ENCODE measurements around the gene RAB36.
A peak's percentile ranks its signal among the peaks of the same experiment; 100 is the strongest.

Gene RAB36

DNA sequence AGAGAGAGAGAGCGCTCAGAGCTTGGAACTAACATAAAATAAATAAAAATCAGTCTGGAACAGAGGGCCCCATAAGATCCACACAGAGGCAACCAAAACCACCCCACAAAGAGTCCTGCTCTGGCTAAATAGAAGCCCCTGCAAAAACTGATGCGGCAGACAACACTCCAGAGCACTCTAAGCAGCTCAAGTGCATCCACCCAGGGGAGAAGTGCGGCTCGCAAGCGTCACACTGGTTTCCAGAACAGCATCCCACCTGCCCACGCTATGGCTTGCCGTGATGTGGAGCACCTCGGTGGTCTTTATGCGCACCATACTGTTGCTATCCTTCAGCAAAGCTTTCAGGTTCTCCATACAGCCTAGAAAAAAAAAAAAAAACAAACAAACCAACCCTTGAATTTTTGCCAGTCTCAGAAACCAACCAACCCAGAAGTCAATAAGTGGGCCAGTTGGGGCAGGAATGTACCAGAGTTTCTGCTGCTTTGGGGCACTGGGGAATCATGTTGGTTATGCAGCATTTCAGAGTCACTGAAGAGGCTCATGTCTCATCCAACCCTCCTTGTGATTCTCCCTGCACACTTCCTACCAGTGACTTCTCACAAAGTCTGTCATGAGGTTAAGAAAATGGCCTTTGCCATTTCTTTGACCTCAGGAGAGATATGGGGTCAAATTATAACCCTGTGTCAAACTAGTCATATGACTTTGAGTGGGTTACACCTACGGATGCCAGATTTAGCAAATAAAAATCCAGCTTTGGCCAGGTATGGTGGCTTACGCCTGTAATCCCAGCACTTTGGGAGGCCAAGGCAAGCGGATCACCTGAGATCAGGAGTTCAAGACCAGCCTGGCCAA lies 6.5 kb upstream of the RAB36 start:
- peak in 3 of 4 experiments; percentile 31 to 60 (median 40) for DNase-seq

DNA sequence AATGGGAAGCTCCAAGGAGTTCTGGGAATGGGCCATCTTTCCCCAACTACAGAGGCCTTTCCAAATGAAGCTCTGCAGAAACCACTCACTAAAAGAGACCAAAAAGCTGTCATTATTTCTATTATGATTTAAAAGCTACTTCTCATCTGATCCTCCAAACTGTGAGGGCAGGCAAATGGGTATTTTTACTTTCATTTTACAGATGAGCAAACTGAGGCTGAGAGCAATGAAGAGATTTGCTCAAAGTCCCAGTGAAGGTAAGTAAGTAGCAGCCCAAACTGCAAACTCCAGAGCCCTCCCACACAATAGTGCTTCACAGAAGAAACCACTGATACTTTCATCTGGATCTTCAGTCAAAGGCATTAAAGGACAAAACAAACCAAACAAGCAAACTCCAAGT lies 4.9 kb upstream of the RAB36 start:
- no peak for DNase-seq

DNA sequence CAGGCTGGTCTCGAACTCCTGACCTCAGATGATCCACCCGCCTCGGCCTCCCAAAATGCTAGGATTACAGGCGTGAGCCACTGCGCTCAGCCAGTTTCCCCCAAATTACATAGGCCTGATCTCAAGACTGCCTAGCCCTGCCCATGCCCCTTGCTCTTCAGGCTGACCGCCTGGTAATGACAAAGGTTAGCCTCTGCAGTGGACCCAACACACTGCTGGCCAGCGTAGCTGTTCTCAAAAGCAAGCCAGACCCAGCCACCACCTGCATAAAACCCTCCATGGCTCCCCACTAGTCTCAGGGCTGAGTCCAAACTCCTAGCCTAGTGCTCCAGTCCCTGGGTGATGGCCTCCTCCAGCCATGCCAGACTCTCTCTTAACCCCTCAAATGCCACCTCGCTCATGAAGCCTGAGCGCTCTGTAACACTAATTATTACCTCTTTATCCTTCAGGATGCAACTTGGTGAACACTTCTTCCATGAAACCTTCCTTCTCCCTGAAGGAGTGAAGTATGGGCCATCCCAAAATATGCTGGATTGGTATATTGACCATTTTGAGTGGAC lies 2.7 kb upstream of the RAB36 start:
- no peak for DNase-seq

- DNase-seq = no peak
These were observed 2.2 kb upstream of the RAB36 start for GRCh38 chr22:23143119-23143518.

GRCh38 chr22:23144432-23144831 lies 845 bp upstream of the RAB36 start:
- DNase-seq = no peak

GRCh38 chr22:23145878-23146470 lies 697 bp downstream of the RAB36 start:
- DNase-seq = no peak

DNA sequence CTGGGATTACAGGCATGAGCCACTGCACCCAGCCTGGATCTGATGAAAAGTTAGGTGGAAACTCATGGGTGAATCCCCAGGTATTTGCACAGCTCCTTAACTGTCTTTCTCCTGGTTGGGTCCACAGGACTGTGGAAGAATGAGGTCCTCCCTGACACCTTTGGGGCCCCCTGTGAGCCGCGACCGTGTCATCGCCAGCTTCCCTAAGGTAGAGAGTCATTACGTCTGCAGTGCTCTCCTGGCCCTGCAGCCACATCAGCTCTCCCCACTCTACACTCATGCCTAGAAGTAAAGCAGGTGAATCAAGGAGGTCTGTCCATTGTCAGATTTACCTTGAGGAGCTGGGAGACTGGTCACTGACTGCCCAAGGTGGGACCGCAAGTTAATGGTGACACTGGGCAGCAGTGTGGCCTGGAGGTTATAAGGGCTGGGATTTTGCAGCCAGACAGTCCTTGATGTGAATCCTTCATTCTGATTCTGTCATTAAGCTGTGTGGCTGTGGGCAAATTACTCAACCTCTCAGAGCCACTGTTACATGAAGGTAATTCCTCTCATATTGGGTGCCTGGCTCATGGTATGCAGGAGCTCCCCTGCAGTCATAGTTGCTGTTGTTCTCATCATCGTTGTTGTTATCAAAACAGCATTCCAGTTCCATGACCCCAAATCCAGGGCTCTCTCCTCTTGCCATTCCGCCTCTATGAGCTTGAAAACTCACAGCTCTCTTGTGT lies 1.4 kb downstream of the RAB36 start:
- no peak for DNase-seq

DNA sequence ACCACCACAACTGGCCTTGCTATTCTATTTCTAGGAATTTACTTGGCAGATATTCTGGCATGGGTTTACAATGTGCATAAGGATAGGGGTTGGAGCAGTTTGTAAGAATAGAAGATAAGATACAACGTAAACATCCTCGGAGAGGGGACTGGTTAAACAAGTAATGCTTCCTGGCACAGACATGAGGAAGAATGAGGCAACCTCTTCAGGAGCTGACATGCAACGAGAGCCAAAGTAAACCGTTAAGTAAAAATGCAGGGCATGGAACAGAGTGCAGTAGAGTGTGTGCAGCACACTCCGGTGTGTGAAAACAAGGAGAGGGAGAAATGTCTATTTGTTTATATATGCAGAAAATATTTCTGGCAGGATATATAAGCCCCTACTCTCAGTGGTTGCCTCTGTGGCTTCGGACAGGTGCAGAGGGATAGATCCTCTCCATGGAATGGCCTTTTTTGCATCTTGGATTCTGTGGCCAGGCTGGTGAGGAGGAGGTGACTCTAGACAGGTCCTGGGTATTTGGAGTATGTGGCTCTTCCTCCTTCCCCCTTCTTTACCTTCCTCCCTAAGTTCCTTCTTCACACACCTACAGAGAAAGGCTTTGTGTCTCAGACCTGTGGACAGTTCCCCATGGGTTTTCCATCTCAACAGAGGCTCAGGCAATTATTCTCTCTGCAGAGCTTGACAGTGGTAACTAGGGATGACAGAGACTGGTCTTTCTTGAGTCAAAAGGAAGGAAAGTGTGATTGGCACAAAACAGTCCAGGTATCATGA lies 2.5 kb downstream of the RAB36 start:
- DNase-seq = peak in 1 of 4 experiments; percentile 8

DNA sequence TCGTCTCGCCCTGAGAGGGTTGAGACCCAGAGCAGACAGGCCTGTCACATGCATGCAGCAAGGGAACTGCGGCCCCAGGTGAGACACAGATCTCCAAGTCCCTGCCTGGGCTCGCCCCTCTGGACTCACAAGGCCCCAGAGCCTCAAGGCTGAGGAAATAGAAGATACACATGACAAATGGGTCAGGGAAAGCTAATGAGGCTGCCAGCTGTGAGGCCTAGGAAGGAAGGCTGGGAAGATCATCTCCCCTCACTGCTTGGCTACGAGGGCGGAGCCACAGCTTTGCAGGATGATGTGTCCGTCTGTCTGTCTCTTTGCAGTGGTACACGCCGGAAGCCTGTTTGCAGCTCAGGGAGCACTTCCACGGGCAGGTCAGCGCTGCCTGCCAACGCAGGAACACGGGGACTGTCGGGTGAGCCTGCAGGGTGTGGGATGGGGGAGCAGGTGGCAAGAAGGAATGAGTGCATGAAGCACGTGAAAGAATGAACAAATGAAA lies 4.5 kb downstream of the RAB36 start:
- DNase-seq = no peak

DNA sequence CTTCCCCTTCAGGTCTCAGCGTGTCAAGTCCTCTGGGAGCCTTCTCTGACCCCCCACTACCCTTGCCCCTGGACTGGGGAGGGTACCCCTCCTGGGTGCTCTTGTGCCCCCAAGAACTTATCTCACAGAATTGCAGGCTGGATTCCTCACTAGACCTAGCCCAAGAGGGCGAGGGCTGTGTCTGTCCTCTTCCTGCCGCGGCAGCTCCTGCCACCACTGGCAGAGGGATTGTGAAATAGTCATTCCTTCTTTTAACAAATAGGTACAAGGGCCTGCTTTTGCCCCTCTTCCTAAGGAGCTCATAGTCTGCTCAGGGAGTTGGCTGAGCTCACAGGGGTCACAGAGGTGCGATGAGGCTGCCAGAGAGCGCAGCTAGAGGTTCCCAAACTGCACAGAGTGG lies 5.5 kb downstream of the RAB36 start:
- no peak for DNase-seq

DNA sequence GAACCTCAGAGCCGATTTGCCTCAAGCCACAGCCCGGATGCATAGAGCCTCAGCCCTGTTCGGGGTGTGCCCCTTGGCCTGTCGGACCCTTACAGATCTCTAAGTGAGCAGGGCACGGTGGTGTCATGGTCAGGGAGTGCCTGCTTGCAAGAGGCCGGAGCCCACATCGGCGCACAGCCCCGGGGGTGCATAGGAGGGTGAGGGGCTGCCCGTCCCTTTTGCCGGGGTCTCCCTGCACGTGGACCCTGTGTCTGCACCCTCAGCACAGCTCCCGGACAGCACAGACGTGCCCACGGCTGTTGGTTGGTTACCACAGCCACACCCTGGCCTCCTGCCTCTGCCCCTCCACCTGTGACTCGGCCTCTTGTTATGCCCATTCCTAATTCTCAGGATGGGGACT lies 6.5 kb downstream of the RAB36 start:
- no peak for DNase-seq

- DNase-seq = peak; percentile 47 to 83 (median 74)
These were observed 7.2 kb downstream of the RAB36 start for GRCh38 chr22:23152238-23153114.

DNA sequence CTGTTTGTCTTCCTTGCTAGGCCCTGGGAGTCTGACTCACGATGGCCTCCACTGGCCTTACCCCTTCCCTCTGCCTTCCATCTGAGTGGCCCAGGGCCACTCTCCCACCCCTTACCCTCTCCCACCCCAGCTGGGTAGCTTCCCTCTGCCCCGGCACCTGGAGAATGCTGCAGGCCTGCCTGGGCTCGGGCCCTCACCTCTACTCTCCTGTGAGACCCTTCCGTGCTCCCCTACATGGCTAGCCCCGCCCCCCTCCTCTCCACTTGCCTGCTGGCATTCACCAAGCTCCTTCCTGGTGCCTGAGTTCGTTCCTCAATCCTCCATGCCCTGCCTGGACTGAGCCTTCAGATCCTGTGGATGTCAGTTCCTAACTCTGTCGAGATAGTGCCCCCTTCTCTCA lies 8.7 kb downstream of the RAB36 start:
- DNase-seq = no peak

GRCh38 chr22:23154461-23154860 lies 9.2 kb downstream of the RAB36 start:
- DNase-seq = no peak

GRCh38 chr22:23155143-23155542 lies 9.9 kb downstream of the RAB36 start:
- DNase-seq = no peak

- no peak for DNase-seq
These were observed 10.6 kb downstream of the RAB36 start for GRCh38 chr22:23155831-23156230.

GRCh38 chr22:23156286-23156685 lies 11.0 kb downstream of the RAB36 start:
- DNase-seq = no peak

DNA sequence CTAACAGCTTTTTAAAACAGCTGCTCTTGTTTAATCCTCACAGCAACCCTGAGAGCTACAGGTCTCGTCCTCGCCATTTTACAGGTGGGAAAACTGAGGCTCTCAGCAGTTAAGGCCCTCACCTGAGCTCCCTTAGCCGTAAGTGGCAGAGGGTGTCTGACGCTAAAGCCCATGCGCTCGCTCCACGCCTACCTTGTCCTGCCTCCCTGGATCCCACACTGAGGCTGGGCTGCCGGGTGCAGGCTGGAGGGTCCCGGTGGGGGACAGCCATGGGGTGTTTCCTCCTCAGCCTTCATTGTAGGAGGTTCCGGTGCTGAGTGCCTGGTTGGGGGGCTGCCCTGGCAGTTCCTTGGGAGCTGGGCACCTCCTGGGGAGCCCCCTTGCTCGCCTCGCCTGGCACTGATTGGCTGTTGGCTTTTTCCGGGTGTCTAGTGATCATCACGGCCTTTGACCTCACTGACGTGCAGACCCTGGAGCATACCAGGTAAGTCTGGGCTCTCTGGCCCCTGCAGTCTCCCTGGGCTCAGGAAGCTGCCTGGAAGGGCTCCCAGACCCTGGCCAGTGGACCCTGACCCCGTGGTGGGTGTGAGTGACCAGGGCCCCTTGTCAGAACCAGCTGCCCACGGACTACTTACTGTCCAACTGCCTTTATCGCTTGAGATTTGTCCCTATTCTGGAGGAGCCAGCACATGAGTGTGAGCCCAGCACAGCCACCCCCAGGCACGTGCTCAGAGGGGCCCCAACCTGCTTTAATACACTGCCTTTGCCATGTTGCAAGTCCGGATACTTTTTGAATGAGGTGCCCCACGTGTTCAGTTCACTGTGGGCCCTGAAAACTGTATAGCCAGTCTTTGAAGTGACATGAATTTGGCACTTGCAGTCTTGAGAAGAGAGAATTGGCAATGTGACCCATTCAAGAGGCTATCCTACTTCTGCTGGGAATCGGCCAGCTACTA lies 12.6 kb downstream of the RAB36 start:
- no peak for DNase-seq

GRCh38 chr22:23158516-23159290 lies 13.4 kb downstream of the RAB36 start:
- no peak for DNase-seq
